Neuronal stem cell (in vitro differentiated cells): Measurements from ENCODE around the gene TMEM98.
A peak's percentile ranks its signal among the peaks of the same experiment; 100 is the strongest.

Experiments used
- DNase-seq: peaks from one replicate; pipeline ENCODE4 v3.0.0-alpha.2; 2013; ENCODE audit warnings: low spot score
- H2AFZ ChIP-seq: one replicate; pipeline ENCODE4 v1.6.1; 2013; ENCODE audit warnings: mild to moderate bottlenecking, low read length, inconsistent platforms
- H2AK5ac ChIP-seq: 2 replicates; pipeline ENCODE4 v1.6.1; 2013; ENCODE audit warnings: low read depth, mild to moderate bottlenecking, inconsistent platforms, low read length, moderate library complexity, mixed read lengths
- H2BK120ac ChIP-seq: 2 replicates; pipeline ENCODE4 v1.6.1; 2013; ENCODE audit warnings: low read depth, mild to moderate bottlenecking, inconsistent platforms, low read length, moderate library complexity, mixed read lengths
- H2BK12ac ChIP-seq: one replicate; pipeline ENCODE4 v1.6.1; 2013; ENCODE audit warnings: low read length, inconsistent platforms
- H2BK15ac ChIP-seq: 2 replicates; pipeline ENCODE4 v1.6.1; 2013; ENCODE audit warnings: mild to moderate bottlenecking, low read length, inconsistent platforms, mixed read lengths
- H2BK5ac ChIP-seq: one replicate; pipeline ENCODE4 v1.6.1; 2013; ENCODE audit warnings: inconsistent platforms, mild to moderate bottlenecking, low read length, moderate library complexity
- H3K14ac ChIP-seq: one replicate; pipeline ENCODE4 v1.6.1; 2013; ENCODE audit warnings: low read length, inconsistent platforms
- H3K18ac ChIP-seq: 2 replicates; pipeline ENCODE4 v1.6.1; 2013; ENCODE audit warnings: low read length, inconsistent platforms
- H3K23ac ChIP-seq: 2 replicates; pipeline ENCODE4 v1.6.1; 2013; ENCODE audit warnings: low read depth, mild to moderate bottlenecking, mixed read lengths, low read length, inconsistent platforms; ENCODE audit not compliant: poor library complexity
- H3K27ac ChIP-seq: replicated peaks from 3 replicates; pipeline ENCODE4 v1.5.1; 2013; ENCODE audit warnings: low read length, inconsistent platforms
- H3K27me3 ChIP-seq, 3 experiments: 2 replicates each; pipeline ENCODE4 v1.6.1; 2013; ENCODE audit warnings: low read length in 3 of 3, mild to moderate bottlenecking in 2 of 3, inconsistent platforms in 1 of 3, low read depth in 1 of 3, mixed read lengths in 1 of 3, moderate library complexity in 1 of 3; ENCODE audit not compliant: control insufficient read depth in 3 of 3, insufficient read depth in 3 of 3
- H3K36me3 ChIP-seq, 2 donors: replicated peaks in 1 of 2; 2 replicates each; pipeline ENCODE4 v1.6.1; 2013; ENCODE audit warnings: low read length in 2 of 2; ENCODE audit not compliant: control insufficient read depth in 2 of 2, insufficient read depth in 2 of 2
- H3K4ac ChIP-seq: 2 replicates; pipeline ENCODE4 v1.6.1; 2013; ENCODE audit warnings: inconsistent platforms, mild to moderate bottlenecking, low read length, moderate library complexity
- H3K4me1 ChIP-seq, 2 donors: 1 replicate in 1 of 2; 2 replicates in 1 of 2; pipeline ENCODE4 v1.6.1; 2013; ENCODE audit warnings: low read length in 2 of 2, low read depth in 1 of 2; ENCODE audit not compliant: control insufficient read depth in 2 of 2, insufficient read depth in 1 of 2
- H3K4me2 ChIP-seq: one replicate; pipeline ENCODE4 v1.6.1; 2013; ENCODE audit warnings: mild to moderate bottlenecking, low read length, inconsistent platforms; ENCODE audit not compliant: insufficient read depth, poor library complexity, severe bottlenecking
- H3K4me3 ChIP-seq, 2 donors: 2 replicates each; pipeline ENCODE4 v1.5.1; 2013; ENCODE audit warnings: low read length in 2 of 2, mild to moderate bottlenecking in 2 of 2, inconsistent platforms in 1 of 2, moderate library complexity in 1 of 2
- H3K79me1 ChIP-seq: one replicate; pipeline ENCODE4 v1.6.1; 2013; ENCODE audit warnings: low read depth, mild to moderate bottlenecking, inconsistent platforms, low read length, moderate library complexity
- H3K9ac ChIP-seq: one replicate; pipeline ENCODE4 v1.6.1; 2013; ENCODE audit warnings: mild to moderate bottlenecking, low read depth, low read length, inconsistent platforms; ENCODE audit not compliant: poor library complexity
- H3K9me3 ChIP-seq, 2 donors: replicated peaks in 1 of 2; 2 replicates each; pipeline versions ENCODE3 to v1.6.1; 2013; ENCODE audit warnings: low read length in 2 of 2, mild to moderate bottlenecking in 2 of 2, inconsistent platforms in 1 of 2, low read depth in 1 of 2, mixed read lengths in 1 of 2, moderate library complexity in 1 of 2; ENCODE audit not compliant: control insufficient read depth in 2 of 2, insufficient read depth in 1 of 2
- H4K8ac ChIP-seq: one replicate; pipeline ENCODE4 v1.6.1; 2013; ENCODE audit warnings: low read depth, mild to moderate bottlenecking, inconsistent platforms, low read length, moderate library complexity
- H4K91ac ChIP-seq: one replicate; pipeline ENCODE4 v1.6.1; 2013; ENCODE audit warnings: low read length, low read depth, mild to moderate bottlenecking, inconsistent platforms; ENCODE audit not compliant: poor library complexity
- WGBS, 2 donors: extraction: QIAGEN DNeasy Blood & Tissue Kit; methylation state at CpG; one replicate each; pipeline ENCODE4 v1.1.7; 2013; ENCODE audit warnings: missing lambda C conversion rate in 2 of 2, mixed read lengths in 1 of 2; ENCODE audit not compliant: insufficient read length in 2 of 2, insufficient replicate concordance in 1 of 2; ENCODE audit errors: extremely low coverage in 2 of 2; 5-methylcytosine and 5-hydroxymethylcytosine counted together

TMEM98 gene

GRCh38 chr17:32933881-32934280 lies 5.9 kb downstream of the TMEM98 start:
- Histone ChIP-seq H3K27me3 (no peaks in the 10 kb centered on the region), H2BK120ac (no peak overlapping the region), H3K9ac (no peak overlapping the region), H3K27ac (no peak overlapping the region), H4K91ac (no peak overlapping the region), H3K36me3 (peaks cover 28 to 88% of the 10 kb centered on the region in 2 donors), H4K8ac (no peak overlapping the region), H2AK5ac (no peak overlapping the region), H3K4me2 (no peak overlapping the region), H3K9me3 (no peaks in the 10 kb centered on the region), H2BK12ac (no peak overlapping the region), H3K4me3 (no peak overlapping the region), H3K79me1 (peaks cover 2% of the 10 kb centered on the region), H3K14ac (no peak overlapping the region), H3K18ac (no peak overlapping the region), H3K4me1 (peaks cover 21 to 22% of the 10 kb centered on the region in 2 donors), H3K23ac (no peak overlapping the region), H2BK5ac (no peak overlapping the region), H2BK15ac (no peak overlapping the region), H2AFZ (no peak overlapping the region), H3K4ac (no peak overlapping the region)
- WGBS, 2 donors = no CpG with 5 or more reads among the region's 2 CpGs
- no peak for DNase-seq

- Histone ChIP-seq H2BK5ac (no peak overlapping the region), H3K9me3 (peaks cover 0 to 6% of the 10 kb centered on the region in 2 donors)
- WGBS, 2 donors = no CpG with 5 or more reads among the region's 2 CpGs
Measured at GRCh38 chr17:32935726-32936125, 7.8 kb downstream of the TMEM98 start.

GRCh38 chr17:32936186-32936893 lies 8.4 kb downstream of the TMEM98 start:
- Histone ChIP-seq H3K4me2 (no peak overlapping the region), H4K91ac (no peak overlapping the region), H4K8ac (no peak overlapping the region), H3K79me1 (peaks cover 2% of the 10 kb centered on the region), H3K4ac (peak overlapping the region; percentile 20), H3K9me3 (peaks cover 0 to 12% of the 10 kb centered on the region in 2 donors), H3K9ac (peak overlapping the region; percentile 25), H2BK12ac (no peak overlapping the region), H2AK5ac (peak overlapping the region; percentile 82), H2AFZ (no peak overlapping the region), H3K36me3 (peaks cover 35 to 96% of the 10 kb centered on the region in 2 donors), H2BK120ac (no peak overlapping the region), H3K27ac (peak overlapping the region; percentile 43), H2BK5ac (peak overlapping the region; percentile 43), H3K4me1 (peaks cover 14 to 15% of the 10 kb centered on the region in 2 donors), H3K14ac (no peak overlapping the region), H3K23ac (no peak overlapping the region), H3K4me3 (no peak overlapping the region), H3K27me3 (no peaks in the 10 kb centered on the region), H3K18ac (peak overlapping the region; percentile 94), H2BK15ac (no peak overlapping the region)
- WGBS, 2 donors = no CpG with 5 or more reads among the region's 15 CpGs
- no peak for DNase-seq

More at GRCh38 chr17:32935726-32936125, 7.8 kb downstream of the TMEM98 start:
- Histone ChIP-seq H3K4ac (no peak overlapping the region), H3K4me2 (no peak overlapping the region), H3K27me3 (no peaks in the 10 kb centered on the region), H2BK15ac (no peak overlapping the region), H3K27ac (no peak overlapping the region), H3K79me1 (peaks cover 2% of the 10 kb centered on the region), H2AK5ac (no peak overlapping the region), H3K36me3 (peaks cover 32 to 95% of the 10 kb centered on the region in 2 donors), H2BK120ac (no peak overlapping the region), H2BK12ac (no peak overlapping the region), H3K14ac (no peak overlapping the region), H4K8ac (no peak overlapping the region), H2AFZ (no peak overlapping the region), H3K4me1 (peaks cover 14 to 15% of the 10 kb centered on the region in 2 donors), H3K23ac (no peak overlapping the region), H4K91ac (no peak overlapping the region), H3K9ac (no peak overlapping the region), H3K4me3 (no peak overlapping the region), H3K18ac (no peak overlapping the region)
- no peak for DNase-seq

- peaks cover 2% of the 10 kb centered on the region for H3K79me1 ChIP-seq
- peaks cover 31 to 97% of the 10 kb centered on the region in 2 donors for H3K36me3 ChIP-seq
- peak overlapping the region; percentile 43 for H2BK5ac ChIP-seq
- H3K4me2 ChIP-seq = no peak overlapping the region
- H3K27me3 ChIP-seq = no peaks in the 10 kb centered on the region
- no CpG with 5 or more reads among the region's 14 CpGs for WGBS, 2 donors
- no peak overlapping the region for H2BK15ac ChIP-seq
- H3K4ac ChIP-seq = peak overlapping the region; percentile 20
- H3K27ac ChIP-seq = peak overlapping the region; percentile 43
- H2BK120ac ChIP-seq = no peak overlapping the region
- peak; percentile 81 for DNase-seq
- H3K4me1 ChIP-seq = peaks cover 14 to 15% of the 10 kb centered on the region in 2 donors
- H2AK5ac ChIP-seq = peak overlapping the region; percentile 82
- peaks cover 0 to 13% of the 10 kb centered on the region in 2 donors for H3K9me3 ChIP-seq
- H4K91ac ChIP-seq = no peak overlapping the region
- H2AFZ ChIP-seq = no peak overlapping the region
- no peak overlapping the region for H2BK12ac ChIP-seq
- no peak overlapping the region for H4K8ac ChIP-seq
- peak overlapping the region; percentile 25 for H3K9ac ChIP-seq
- peak overlapping the region; percentile 94 for H3K18ac ChIP-seq
- H3K23ac ChIP-seq = no peak overlapping the region
- no peak overlapping the region for H3K14ac ChIP-seq
- no peak overlapping the region for H3K4me3 ChIP-seq
Measured at GRCh38 chr17:32936894-32937500, 9.0 kb downstream of the TMEM98 start.
